Measurements from ENCODE around the gene PRR5L.

DNA sequence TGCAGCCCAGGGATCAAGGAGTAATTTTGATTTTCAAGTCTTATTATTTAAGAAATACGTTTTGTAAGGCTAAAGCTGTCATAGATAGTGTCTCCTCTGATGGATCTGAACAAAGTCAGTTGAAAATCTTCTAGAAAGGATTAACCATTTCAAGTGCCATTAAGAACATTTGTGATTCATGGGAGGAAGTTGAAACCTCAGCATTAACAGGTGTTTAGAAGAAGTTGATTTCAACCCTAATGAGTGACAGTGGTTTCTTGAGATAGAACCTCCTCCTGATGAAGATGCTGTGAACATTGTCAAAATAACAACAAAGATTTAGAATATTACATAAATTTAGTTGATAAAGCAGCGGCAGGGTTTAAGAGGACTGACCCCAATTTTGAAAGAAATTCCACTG lies 61.7 kb downstream of the PRR5L start:
- TF ChIP-seq, protein P1, sequence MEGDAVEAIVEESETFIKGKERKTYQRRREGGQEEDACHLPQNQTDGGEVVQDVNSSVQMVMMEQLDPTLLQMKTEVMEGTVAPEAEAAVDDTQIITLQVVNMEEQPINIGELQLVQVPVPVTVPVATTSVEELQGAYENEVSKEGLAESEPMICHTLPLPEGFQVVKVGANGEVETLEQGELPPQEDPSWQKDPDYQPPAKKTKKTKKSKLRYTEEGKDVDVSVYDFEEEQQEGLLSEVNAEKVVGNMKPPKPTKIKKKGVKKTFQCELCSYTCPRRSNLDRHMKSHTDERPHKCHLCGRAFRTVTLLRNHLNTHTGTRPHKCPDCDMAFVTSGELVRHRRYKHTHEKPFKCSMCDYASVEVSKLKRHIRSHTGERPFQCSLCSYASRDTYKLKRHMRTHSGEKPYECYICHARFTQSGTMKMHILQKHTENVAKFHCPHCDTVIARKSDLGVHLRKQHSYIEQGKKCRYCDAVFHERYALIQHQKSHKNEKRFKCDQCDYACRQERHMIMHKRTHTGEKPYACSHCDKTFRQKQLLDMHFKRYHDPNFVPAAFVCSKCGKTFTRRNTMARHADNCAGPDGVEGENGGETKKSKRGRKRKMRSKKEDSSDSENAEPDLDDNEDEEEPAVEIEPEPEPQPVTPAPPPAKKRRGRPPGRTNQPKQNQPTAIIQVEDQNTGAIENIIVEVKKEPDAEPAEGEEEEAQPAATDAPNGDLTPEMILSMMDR (IDR thresholded peaks at IDR 0.05; ENCODE audit: insufficient read depth, low read length), result no peak
- no peak for TF ChIP-seq POLR2AphosphoS5 (IDR thresholded peaks at IDR 0.05; ENCODE audit: low read depth)
